GM23338 (cell line): Measurements from ENCODE around the gene KCNIP3. TPM values are rescaled to one million over a fixed set of nuclear protein-coding genes. Genes with fewer than 3 reads are reported as not detected.

Experiments used
- ATAC-seq: fragments of 200-7000 bp; cut with Tn5 transposase; 3 replicates; pipeline ENCODE4 v1.9.1; 2020
- DNase-seq: peaks from one replicate; pipeline ENCODE4 v3.0.0-alpha.2; 2015; ENCODE audit warnings: low spot score
- H2AFZ ChIP-seq: fragments of 200-600 bp; sonication (generic); 2 replicates; pipeline ENCODE4 v1.8.0; 2016; ENCODE audit warnings: antibody characterized with exemption, mild to moderate bottlenecking, moderate library complexity
- H3F3A ChIP-seq: fragments of 200-600 bp; sonication (generic); replicated peaks from 2 replicates; pipeline ENCODE4 v1.8.0; 2017; ENCODE audit warnings: antibody characterized with exemption, mixed run types, low read depth
- H3K27ac ChIP-seq: fragments of 200-600 bp; sonication (generic); 2 replicates; pipeline ENCODE4 v1.6.1; 2016; ENCODE audit warnings: low read depth
- H3K27me3 ChIP-seq: fragments of 200-600 bp; sonication (generic); 2 replicates; pipeline ENCODE4 v1.8.0; 2016; ENCODE audit warnings: mild to moderate bottlenecking, mixed run types, moderate library complexity; ENCODE audit not compliant: insufficient read depth
- H3K36me3 ChIP-seq: fragments of 200-600 bp; sonication (generic); 2 replicates; pipeline ENCODE4 v1.8.0; 2016; ENCODE audit warnings: mild to moderate bottlenecking; ENCODE audit not compliant: insufficient read depth
- H3K4me1 ChIP-seq: fragments of 200-600 bp; sonication (generic); 2 replicates; pipeline ENCODE4 v1.8.0; 2016; ENCODE audit warnings: mild to moderate bottlenecking, moderate library complexity; ENCODE audit not compliant: insufficient read depth
- H3K4me2 ChIP-seq: fragments of 200-600 bp; sonication (generic); 2 replicates; pipeline ENCODE4 v1.7.1; 2017; ENCODE audit warnings: mixed run types
- H3K4me3 ChIP-seq: fragments of 200-600 bp; sonication (generic); 2 replicates; pipeline ENCODE4 v1.6.1; 2016; ENCODE audit warnings: mixed run types
- H3K79me2 ChIP-seq: fragments of 200-600 bp; sonication (generic); replicated peaks from 2 replicates; pipeline ENCODE4 v1.8.0; 2017; ENCODE audit warnings: mild to moderate bottlenecking; ENCODE audit not compliant: insufficient read depth
- H3K9me2 ChIP-seq: fragments of 200-600 bp; sonication (generic); 2 replicates; pipeline ENCODE4 v1.8.0; 2017; ENCODE audit not compliant: insufficient read depth
- H4K20me1 ChIP-seq: fragments of 200-600 bp; sonication (generic); replicated peaks from 2 replicates; pipeline ENCODE4 v1.8.0; 2017; ENCODE audit warnings: mild to moderate bottlenecking; ENCODE audit not compliant: insufficient read depth
- H3K27ac Mint-ChIP-seq: 2 replicates; pipeline ENCODE4 v1.8.0; 2020; ENCODE audit warnings: inconsistent platforms, mild to moderate bottlenecking, moderate library complexity, mixed read lengths
- H3K27me3 Mint-ChIP-seq: 3 replicates; pipeline ENCODE4 v1.8.0; 2022; ENCODE audit warnings: low read depth, mild to moderate bottlenecking, moderate library complexity, mixed read lengths, inconsistent platforms; ENCODE audit not compliant: insufficient read depth, poor library complexity
- H3K36me3 Mint-ChIP-seq: 3 replicates; pipeline ENCODE4 v1.8.0; 2021; ENCODE audit warnings: low read depth, mild to moderate bottlenecking, inconsistent platforms, moderate library complexity, mixed read lengths
- H3K4me1 Mint-ChIP-seq: 3 replicates; pipeline ENCODE4 v1.8.0; 2020; ENCODE audit warnings: mild to moderate bottlenecking, inconsistent platforms, mixed read lengths
- H3K4me3 Mint-ChIP-seq: 3 replicates; pipeline ENCODE4 v1.8.0; 2021; ENCODE audit warnings: moderate library complexity, mild to moderate bottlenecking, inconsistent platforms, mixed read lengths
- H3K9me3 Mint-ChIP-seq: 3 replicates; pipeline ENCODE4 v1.8.0; 2020; ENCODE audit warnings: moderate library complexity, mild to moderate bottlenecking, inconsistent platforms, mixed read lengths
- ETS1 ChIP-seq: IDR thresholded peaks from 2 replicates; pipeline ENCODE4 v1.6.1; 2016; ENCODE audit warnings: antibody characterized with exemption
- EZH2 ChIP-seq: fragments of 200-600 bp; sonication (generic); IDR thresholded peaks from one replicate; pipeline ENCODE4 v1.8.0; 2017; ENCODE audit warnings: antibody characterized with exemption, mild to moderate bottlenecking, low read depth; ENCODE audit not compliant: unreplicated experiment
- JUNB ChIP-seq: IDR thresholded peaks from one replicate; pipeline ENCODE4 v1.6.1; 2016; ENCODE audit warnings: antibody characterized with exemption; ENCODE audit not compliant: unreplicated experiment
- STAT1 ChIP-seq: IDR thresholded peaks from one replicate; pipeline ENCODE4 v1.6.1; 2016; ENCODE audit warnings: antibody characterized with exemption; ENCODE audit not compliant: unreplicated experiment
- ZNF114 ChIP-seq: fragments of 250-450 bp; sonication (Bioruptor Pico); IDR thresholded peaks from 2 replicates; pipeline ENCODE4 v1.5.0; 2020; ENCODE audit warnings: mild to moderate bottlenecking, moderate library complexity
- ZNF462 ChIP-seq: fragments of 250-450 bp; sonication (Bioruptor Pico); IDR thresholded peaks from 2 replicates; pipeline ENCODE4 v1.5.0; 2020; ENCODE audit warnings: mild to moderate bottlenecking, moderate library complexity
- polyA plus RNA-seq: library from polyadenylated mRNA; unstranded; fragments of >200 nt; fragmentation: Nextera tagmentation; extraction: Ambion mirVana; gene quantifications from 2 replicates; pipeline ENCODE4 v1.2.1, GENCODE V29; 2016
- total RNA-seq: library from RNA; depleted of rRNA; stranded (reverse); fragments of >200 nt; shearing (Covaris generic); gene quantifications from 2 replicates; pipeline ENCODE4 v1.2.3, GENCODE V29; 2014

The KCNIP3 gene
- total and polyA plus RNA-seq, 2 experiments from 2014 or later = 0.32 to 0.83 TPM

- TF ChIP-seq ZNF462 (CRISPR knock-in tag) (no peak), ZNF114 (CRISPR knock-in tag) (no peak), STAT1 (no peak), EZH2 (no peak), JUNB (no peak)
Measured at GRCh38 chr2:95325026-95325425, 27.9 kb downstream of the KCNIP3 start (continued).

GRCh38 chr2:95325590-95326432, 28.7 kb downstream of the KCNIP3 start:
- Mint-ChIP-seq H3K9me3 (no peaks in the 10 kb centered on the region; the same call in 1 of the 3 replicates), H3K27ac (no peak overlapping the region), H3K4me3 (no peak overlapping the region), H3K27me3 (peaks cover 8% of the 10 kb centered on the region), H3K4me1 (peaks cover 3% of the 10 kb centered on the region; the same call in 1 of the 3 replicates), H3K36me3 (no peaks in the 10 kb centered on the region)
- ATAC-seq = no peak
- H3K27me3 ChIP-seq = no peaks in the 10 kb centered on the region
- H3K4me1 ChIP-seq = no peaks in the 10 kb centered on the region
- H3K36me3 ChIP-seq = no peaks in the 10 kb centered on the region
- H3K4me2 ChIP-seq = no peak overlapping the region
- no peak for DNase-seq
- no peaks in the 10 kb centered on the region for H4K20me1 ChIP-seq
- no peaks in the 10 kb centered on the region for H3K79me2 ChIP-seq
- peaks cover 3% of the 10 kb centered on the region; the same call in 1 of the 2 replicates for H3K9me2 ChIP-seq
- H2AFZ ChIP-seq = no peak overlapping the region
- H3K4me3 ChIP-seq = no peak overlapping the region
- no peaks in the 10 kb centered on the region for H3F3A ChIP-seq
- H3K27ac ChIP-seq = no peak overlapping the region
- TF ChIP-seq STAT1 (no peak), ZNF462 (CRISPR knock-in tag) (no peak), ETS1 (no peak)
